GM18870 (cell line): ENCODE measurements around the gene WNT11.
"Not testable (repeated sequence)": the region's sequence is repeated elsewhere in the genome, so short reads cannot be mapped to it uniquely, and the experiment has no call there.

ENCODE experiments used
- ATAC-seq: cut with Tn5 transposase; IDR thresholded peaks from one replicate; pipeline ENCODE4 v1.9.1; 2021; ENCODE audit warnings: moderate library complexity; ENCODE audit not compliant: unreplicated experiment

The WNT11 gene

GRCh38 chr11:76203937-76204336 is 2.4 kb downstream of the WNT11 start:
- ATAC-seq = no peak

DNA sequence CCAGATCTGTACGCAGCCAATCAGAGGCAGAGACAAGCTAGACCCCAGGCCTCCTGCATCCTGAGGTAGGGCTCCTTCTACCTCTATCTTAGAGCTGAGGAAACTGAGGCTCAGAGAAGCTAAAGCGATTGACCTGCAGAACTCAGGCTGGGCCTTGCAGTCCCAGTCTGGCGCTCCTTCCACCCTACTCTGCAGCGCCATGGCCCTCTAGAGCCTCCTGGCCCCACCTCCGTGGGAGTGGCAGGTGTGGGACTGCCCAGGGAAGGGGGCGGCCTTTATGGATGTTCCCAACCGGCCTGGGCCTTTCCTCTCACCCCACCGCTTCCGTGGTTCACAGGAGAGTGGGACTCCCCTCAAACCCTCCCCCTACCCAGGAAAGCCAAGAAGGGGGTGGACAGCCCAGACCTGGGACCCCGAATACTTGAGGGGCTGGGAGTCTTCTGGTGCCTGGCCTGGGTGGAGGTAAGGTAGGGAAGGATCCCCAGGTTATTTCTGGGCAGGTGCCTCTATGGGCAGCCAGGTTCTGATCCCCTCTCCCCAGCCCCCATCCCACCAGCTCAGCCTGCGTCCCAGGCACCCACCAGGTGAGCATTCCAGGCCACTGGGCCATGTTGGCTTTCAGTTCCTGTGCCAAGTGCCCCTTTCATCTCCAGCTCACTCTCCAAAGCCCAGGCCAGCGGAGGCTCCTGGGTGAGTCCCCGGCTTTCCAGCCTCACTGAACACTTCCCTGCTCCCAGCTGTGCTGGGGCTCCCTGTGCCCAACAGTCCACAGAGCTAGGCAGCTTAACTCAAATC is 3.0 kb downstream of the WNT11 start:
- ATAC-seq = no peak

DNA sequence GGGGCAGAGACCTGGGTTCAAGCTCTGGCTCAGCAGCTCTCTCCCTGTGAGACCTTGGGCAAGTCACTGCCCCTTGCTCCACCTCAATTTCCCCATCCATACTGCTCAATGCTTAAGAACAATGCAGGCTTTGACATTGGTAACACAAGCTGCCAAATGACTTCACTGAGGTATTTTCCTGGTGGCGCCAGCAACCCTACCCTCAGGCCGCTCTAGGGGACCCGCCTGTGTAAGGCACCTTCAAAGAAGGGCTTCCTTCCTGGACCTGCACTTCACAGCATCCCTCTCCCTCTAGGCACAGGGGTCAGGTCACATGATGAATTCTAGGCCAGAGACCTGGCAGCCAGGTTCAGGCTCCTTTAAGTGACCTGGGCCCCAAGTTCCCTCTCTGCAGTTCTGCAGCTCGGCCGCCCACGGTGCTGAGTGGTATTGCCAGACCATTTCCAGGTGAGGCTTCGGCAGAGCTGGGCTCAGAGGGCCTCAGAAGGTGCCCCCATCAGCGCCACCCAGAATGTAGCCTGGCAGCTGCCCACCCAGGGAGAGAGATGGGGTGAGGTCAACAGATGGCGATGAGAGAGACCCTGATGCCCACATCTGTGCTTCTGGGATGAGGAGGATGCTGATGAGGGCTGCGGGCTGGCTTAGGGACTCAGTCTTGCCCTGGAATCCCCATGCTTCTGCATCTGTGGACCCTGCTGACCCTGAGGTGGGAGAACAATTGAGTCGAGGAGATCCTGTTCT is 4.5 kb downstream of the WNT11 start:
- ATAC-seq = no peak

GRCh38 chr11:76201056-76201455 is 5.2 kb downstream of the WNT11 start:
- ATAC-seq = no peak

DNA sequence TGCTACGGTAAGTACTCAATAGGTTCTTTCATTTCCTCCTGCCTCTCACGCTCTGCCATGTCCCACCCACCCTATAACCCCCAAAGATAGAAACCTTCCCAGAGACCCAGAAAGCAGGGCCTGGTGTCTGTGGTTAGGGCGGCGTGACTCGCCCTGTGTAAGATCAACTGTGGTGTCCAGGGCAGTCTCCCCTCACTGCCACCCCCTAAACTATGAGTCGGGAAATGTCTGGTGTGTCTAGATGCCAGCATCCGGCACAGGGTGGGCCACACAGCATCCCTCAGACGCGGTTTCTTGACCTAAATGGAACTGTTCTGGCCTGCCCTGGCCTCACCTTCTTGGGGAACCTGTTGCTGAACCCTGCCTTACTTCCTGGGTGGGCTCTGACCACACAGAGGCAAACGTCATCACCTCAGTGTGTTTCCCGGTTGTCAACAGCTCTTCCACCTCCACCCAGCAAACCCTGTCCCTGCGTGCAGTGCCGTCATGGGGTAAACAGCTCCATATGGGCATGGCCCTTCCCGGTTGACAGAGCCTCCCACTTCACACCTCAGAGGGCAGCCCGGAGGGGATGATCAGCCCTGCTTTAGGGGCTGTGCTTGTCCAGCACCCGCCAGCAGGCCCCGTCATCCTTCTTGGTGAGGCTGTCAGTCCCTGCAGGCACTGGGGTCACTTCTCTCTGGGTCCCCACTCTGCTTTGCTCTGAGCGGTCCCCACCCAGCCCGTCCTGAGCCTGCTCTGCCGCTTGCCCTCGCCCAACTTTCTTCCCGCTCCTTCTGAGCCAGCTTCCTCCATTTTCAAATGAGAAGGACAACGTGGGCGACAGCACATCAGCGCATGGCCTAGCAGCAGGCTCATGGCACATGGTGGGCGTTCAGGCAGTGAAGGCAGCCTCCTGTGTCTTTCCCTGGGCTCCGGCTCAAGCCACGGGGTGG is 6.0 kb downstream of the WNT11 start:
- no peak for ATAC-seq

- ATAC-seq = not testable (repeated sequence)
These were observed 7.6 kb downstream of the WNT11 start for GRCh38 chr11:76198691-76199090.

GRCh38 chr11:76197941-76198640 is 8.2 kb downstream of the WNT11 start:
- no peak for ATAC-seq

DNA sequence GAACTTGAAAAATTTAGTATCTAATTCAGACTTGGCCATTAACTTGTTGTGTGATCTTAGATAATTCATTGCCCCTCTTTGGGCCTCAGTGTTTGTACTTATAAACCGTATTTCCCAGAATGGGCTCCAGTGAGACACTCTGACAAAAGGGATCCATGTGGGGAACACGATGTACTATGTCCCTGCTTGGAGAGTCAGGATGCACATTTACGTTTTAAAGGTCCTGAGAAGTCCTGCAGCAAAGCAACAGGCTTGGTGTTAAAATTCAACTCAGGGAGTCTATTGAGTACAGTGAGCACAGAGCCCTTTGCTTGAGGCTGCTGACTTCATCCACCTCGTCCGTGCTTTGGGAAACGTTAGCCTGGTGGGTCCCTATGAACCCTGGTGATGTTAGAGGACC is 9.0 kb downstream of the WNT11 start:
- ATAC-seq = no peak

DNA sequence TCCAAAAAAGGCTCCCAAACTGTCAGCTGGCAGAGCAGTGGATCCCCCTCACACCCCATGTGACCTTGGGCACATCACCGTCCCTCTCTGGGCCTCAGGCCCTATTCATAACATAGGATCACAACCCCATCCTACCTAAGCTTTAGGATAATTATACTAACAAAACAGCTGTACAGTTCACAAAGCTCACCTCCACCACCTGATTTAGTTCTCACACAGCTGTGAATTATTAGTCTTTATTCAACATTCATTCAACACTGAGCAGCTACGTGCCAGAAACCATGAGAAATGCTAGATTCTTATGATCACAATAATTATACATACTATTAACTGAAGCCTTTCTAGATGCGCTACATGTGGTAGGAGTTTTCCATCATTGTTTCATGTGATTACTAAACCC is 9.5 kb downstream of the WNT11 start:
- no peak for ATAC-seq

- ATAC-seq = no peak
These were observed 11.2 kb downstream of the WNT11 start for GRCh38 chr11:76194872-76195668.

GRCh38 chr11:76193219-76193618 is 13.1 kb downstream of the WNT11 start:
- ATAC-seq = no peak

GRCh38 chr11:76190376-76190775 is 15.9 kb downstream of the WNT11 start:
- no peak for ATAC-seq

DNA sequence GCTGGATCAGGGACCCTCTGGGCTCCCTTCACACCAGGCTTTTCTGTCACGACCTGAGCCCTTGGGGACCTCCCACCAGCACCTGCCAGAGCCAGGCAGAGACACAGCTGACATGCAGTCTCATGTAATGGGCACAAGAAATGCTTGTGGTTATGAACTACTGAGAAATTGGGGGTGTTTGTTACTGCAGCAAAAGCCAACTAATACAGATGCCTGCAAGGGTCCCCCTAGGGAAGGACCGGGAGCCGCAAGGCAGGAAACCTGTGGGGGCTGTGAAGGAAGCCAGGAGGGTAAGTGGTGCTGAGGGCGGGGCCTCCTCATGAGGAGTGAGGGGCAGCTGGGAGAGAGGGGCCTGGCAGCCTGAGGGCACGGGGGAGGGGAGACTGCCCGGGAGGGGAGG is 16.6 kb downstream of the WNT11 start:
- ATAC-seq = no peak

DNA sequence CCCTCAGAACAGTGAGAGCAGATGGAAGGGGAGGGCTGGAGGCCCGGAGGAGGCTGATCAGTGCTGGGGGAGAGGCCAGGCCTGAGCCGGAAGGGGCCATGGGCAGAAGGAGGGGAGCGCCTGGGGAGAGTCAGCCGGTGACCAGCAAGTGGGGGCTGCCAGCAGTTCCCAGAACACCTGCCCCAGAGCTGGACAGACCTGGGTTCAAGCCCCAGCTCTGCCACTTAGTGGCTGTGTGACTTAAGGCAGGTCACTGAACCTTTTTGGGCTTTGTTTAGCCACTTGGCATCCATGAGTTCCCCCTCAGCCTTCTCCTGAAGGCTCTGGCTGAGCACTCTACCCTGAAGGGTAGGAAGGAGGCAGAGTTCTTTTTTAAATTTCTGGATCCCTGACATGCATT is 17.4 kb downstream of the WNT11 start:
- ATAC-seq = no peak

GRCh38 chr11:76186776-76187279 is 19.5 kb downstream of the WNT11 start:
- no peak for ATAC-seq

GRCh38 chr11:76185931-76186401 is 20.3 kb downstream of the WNT11 start:
- no peak for ATAC-seq

DNA sequence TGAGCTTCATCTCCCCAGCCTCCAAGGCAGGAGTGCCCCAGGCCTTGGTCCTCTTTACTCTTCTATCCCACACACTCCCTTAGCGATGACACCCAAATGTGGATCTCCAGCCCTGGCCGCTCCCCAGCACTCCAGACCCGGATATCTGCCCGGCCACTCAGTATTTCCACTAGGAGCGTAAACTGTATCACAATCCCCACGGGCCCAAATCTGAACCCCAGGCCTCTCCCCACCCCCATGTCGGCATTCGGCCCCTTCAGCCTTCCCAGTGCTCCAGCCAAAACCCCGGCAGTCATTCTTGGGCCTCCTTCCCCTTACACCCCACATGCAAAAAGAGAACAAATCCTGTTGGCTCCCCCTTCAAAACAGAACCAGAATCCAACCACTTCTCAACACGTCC is 20.8 kb downstream of the WNT11 start:
- no peak for ATAC-seq

GRCh38 chr11:76184551-76184993 is 21.7 kb downstream of the WNT11 start:
- ATAC-seq = no peak

DNA sequence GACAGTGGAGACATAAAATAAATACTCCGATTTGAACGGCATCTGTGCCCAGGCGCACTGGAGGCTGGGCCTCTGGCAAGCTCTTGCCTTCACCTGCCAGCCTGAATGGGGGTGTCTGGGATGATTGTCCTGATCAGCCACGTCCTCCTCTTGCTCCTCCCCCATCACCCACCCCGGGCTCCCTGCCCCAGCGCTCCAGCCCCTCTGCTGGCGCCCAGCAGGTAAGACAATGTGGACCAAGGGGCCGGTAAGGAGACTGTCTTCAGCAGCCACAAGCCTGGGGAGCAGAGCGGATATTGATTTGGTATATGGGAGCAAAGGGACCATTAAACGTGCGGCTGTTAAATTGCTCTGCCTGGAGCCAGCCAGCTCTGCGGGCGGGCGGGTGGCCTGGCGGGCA is 24.9 kb downstream of the WNT11 start:
- no peak for ATAC-seq

GRCh38 chr11:76179147-76179546 is 27.2 kb downstream of the WNT11 start:
- no peak for ATAC-seq
